Fibroblast of mammary gland (primary cell): ENCODE measurements around the gene SH2D2A.

Source experiments
- DNase-seq: peaks from one replicate; pipeline ENCODE4 v3.0.0-alpha.2; 2010; ENCODE audit warnings: low read depth
- H3K4me3 ChIP-seq: 2 replicates; pipeline ENCODE4 v1.5.1; 2011; ENCODE audit warnings: low read depth, mild to moderate bottlenecking, low read length, moderate library complexity; ENCODE audit not compliant: control insufficient read depth
- TF ChIP-seq, protein P1 (sequence below): conservative IDR thresholded peaks from 2 replicates; pipeline ENCODE4 v1.5.1; 2011; ENCODE audit warnings: low read depth, low read length, inconsistent platforms; ENCODE audit not compliant: control insufficient read depth, insufficient read depth

SH2D2A gene

DNA sequence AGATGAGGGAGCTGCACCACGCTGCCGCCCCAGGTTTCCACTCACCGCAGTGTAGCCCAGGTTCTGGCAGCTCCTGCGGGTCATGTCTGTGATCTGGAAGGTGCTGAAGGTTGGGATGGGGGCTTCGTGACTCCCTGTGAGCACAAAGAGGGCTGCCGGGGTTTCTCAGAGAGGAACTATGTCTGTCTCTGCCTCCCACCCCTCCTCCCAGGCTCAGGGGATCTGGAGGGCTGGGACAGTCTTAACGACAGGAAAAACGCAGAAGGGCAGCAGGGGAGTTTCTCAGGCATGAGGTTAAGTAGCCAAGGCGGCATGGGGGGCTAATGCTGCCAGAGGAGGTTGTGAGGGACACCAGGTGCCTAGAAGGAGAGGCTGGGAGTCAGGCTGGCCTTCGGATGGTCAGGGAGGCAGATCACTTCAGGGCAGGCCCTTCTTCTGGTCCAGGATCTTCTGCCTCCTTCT lies 656 bp downstream of the SH2D2A start:
- DNase-seq = no peak
- H3K4me3 ChIP-seq = no peak overlapping the region
- TF ChIP-seq, protein P1, sequence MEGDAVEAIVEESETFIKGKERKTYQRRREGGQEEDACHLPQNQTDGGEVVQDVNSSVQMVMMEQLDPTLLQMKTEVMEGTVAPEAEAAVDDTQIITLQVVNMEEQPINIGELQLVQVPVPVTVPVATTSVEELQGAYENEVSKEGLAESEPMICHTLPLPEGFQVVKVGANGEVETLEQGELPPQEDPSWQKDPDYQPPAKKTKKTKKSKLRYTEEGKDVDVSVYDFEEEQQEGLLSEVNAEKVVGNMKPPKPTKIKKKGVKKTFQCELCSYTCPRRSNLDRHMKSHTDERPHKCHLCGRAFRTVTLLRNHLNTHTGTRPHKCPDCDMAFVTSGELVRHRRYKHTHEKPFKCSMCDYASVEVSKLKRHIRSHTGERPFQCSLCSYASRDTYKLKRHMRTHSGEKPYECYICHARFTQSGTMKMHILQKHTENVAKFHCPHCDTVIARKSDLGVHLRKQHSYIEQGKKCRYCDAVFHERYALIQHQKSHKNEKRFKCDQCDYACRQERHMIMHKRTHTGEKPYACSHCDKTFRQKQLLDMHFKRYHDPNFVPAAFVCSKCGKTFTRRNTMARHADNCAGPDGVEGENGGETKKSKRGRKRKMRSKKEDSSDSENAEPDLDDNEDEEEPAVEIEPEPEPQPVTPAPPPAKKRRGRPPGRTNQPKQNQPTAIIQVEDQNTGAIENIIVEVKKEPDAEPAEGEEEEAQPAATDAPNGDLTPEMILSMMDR = no peak

DNA sequence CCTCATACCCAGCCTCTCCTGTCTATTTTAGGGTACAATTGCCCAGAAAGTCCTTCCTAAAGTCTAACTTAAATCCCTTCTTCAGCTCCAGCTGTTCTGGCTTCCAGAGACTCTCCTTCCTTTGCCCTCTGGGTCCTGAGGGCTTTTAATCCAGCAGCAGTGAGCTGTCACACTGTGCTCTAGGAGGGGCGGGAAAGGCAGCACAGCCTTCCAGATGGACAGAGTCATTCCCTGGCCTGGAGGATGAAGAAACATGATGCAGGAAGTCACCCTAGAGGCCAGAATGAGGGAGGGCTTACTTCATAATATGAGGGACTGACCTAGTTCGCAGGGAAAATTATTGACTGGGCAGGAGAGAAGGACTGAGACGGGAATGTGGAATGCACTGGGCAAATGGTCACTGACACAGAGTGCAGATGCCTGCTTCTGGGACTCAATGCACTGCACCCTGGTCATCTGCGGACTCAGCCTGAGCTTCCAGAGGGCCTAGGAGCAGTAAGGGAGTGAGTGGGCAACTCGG lies 1.3 kb downstream of the SH2D2A start:
- DNase-seq = peak; percentile 95
- TF ChIP-seq, protein P1 = no peak
- H3K4me3 ChIP-seq = no peak overlapping the region

DNA sequence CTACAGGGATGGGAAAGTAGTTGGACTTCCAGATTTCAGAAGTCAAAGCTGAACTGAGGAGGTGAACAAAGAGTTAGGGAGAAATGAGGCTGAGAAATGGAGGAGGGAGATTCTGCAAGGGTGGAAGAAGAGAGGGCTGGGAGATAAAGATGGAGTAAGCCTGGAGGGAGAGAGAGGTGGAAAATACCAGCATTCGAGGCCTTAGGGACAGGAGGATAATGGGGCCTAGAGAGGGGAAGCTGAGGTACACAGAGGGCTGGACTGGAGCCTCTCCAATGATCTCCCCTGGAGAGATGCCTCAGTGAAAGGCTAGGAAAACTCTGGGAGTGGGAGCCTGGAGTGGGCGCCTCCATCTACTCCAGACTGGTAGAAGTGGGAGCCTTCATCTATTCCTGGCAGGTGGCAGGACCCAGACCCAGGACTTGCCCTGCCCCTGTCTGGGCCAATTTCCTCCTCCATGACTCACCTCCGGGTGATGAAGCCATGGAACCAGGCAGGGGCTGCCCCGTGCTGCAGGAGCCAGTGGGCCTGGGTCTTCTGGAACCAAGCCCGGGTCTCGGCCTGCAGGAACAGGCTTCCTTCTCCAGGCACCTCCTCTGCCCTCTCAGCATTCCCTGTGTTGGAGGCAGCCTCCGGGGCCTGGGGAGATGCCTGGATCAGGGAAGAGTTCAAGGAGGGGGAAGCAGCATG lies 1.9 kb downstream of the SH2D2A start:
- no peak overlapping the region for H3K4me3 ChIP-seq

DNA sequence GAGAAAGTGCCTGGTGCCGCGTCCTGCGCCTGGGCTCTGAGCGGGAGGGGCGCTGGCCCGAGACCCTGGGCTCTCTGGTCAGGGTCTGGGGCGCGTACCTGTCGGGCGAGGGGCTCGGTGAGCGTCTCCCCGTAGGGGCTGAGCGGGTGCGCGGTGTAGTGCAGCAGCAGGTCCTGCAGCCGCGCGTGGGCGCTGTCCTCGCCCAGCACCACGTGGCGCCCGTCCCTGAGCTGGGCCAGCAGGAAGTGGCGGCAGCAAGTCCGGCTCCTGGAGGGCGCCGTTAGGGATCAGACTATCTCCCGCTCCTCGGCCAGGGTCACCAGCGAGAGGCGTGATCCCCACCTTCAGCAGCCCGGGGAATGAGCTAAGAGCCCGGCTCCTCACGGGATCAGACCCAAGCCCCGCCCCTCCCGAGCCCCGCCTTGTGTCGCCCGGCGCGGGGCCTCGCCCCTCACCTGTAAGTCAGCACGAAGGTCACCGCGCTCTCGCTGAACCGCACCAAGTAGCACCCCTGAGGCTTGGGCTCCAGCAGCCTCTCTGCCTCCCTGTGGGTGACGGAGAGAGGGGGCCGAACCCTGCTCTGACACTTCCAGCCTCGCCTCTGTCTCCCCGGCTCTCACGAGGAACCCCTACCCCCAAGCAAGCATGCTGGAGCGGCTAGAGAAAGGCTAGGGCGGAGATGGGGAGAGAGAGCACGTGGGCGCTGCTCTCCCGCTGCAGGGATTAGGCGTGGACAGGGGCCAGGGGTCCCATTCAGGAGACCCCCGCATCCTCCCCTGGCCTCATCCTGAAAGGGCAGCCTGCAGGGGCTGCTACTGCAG lies 2.7 kb downstream of the SH2D2A start:
- peak; percentile 39 for DNase-seq
- peak overlapping the region; percentile 16 for H3K4me3 ChIP-seq
- TF ChIP-seq, protein P1 = peak; percentile 36

More for the DNA sequence above, 1.9 kb downstream of the SH2D2A start:
- no peak for DNase-seq
- TF ChIP-seq, protein P1 = no peak

DNA sequence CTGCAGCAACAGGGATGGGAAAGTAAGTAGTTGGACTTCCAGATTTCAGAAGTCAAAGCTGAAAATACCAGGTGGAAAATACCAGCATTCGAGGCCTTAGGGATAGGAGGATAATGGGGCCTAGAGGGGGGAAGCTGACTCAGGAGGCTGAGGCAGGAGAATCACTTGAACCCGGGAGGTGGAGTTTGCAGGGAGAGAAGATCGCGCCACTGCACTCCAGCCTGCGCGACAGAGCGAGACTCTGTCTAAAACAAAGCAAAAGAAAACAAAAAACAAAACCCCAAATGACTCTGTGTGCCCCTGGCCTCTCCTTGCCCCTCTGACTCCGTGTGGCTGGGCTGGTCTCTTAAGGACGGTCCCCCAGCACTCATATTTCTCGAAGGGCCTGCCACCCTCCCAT lies 3.4 kb downstream of the SH2D2A start:
- TF ChIP-seq, protein P1 = no peak
- no peak for DNase-seq
- no peak overlapping the region for H3K4me3 ChIP-seq

DNA sequence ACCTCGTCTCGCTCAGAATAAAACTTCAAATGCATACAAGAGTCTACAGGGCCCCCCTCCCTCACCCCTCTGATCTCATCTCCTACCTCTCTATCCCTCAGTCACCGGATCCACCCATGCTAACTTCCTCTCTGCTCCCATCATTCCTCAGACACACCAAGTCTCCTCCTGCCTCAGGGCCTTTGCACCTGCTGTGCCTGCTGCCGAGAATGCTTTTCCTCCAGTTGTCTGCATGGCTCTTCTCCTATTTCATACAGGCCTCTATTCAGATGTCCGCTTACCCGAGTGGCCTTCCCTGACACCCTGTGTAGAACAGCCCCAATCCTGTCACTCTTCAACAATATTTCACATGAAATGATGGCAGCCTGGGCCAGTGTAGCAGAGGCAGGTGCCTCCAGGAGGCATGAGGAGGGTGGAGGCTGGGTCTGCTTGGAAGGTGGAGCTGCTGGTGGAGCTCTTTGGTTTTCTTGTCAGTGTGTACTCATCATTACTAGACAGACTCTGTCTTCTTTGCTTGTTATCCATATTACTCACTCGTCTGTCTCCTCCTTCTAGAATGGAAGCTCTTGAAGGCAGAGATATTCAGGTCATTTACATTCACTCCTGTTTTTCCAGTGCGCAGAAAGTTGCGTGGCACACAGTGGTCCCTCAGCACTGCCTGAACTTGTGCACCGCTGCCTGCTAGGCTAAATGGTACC lies 4.2 kb downstream of the SH2D2A start:
- H3K4me3 ChIP-seq = no peak overlapping the region
- TF ChIP-seq, protein P1 = no peak
- DNase-seq = no peak
